ENCODE results near the gene FBXW11. TPM values are rescaled to one million over a fixed set of nuclear protein-coding genes. Genes with fewer than 3 reads are reported as not detected.

Gene FBXW11
- polyA plus RNA-seq, 1 donor (not counting 4 experiments of a cell fraction or from before 2014, with no cell fraction given), result 48.4 TPM

DNA sequence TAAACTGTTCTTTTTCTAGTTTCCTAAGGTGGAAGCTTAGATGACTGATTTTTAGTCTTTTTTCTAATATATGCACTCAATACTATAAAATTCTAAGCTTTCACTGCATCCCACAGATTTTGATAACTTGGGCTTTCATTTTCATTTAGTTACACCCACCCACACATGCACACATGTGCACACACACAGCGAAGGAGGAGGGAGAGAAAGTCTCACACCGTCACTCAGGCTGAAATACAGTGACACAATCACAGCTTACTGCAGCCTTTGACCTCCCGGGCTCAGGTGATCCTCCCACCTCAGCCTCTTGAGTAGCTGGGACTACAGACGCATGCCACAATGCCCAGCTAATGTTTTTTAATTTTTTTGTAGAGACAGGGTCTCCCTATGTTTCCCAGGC is 124.3 kb downstream of the FBXW11 start:
- no peak overlapping the region for H3K4me3 ChIP-seq (ENCODE audit: control insufficient read depth in 2 of 3, extremely low read depth in 1 of 3, insufficient read depth in 2 of 3, low read depth in 1 of 3, low read length in 3 of 3)
- FAIRE-seq (no peak), DNase-seq (ENCODE audit: low read depth, low spot score) (no peak)
- TF ChIP-seq CTCF (optimal IDR thresholded peaks at IDR 0.05 in 1 of 3, IDR thresholded peaks at IDR 0.05 in 1 of 3, conservative IDR thresholded peaks at IDR 0.05 in 1 of 3; ENCODE audit: extremely low read depth in 1 of 3, insufficient read depth in 2 of 3, low read length in 3 of 3) (no peak), EZH2 (IDR thresholded peaks at IDR 0.05; ENCODE audit: low read length) (no peak)
- H4K20me1 ChIP-seq (ENCODE audit: control insufficient read depth, extremely low read depth, insufficient read depth, low read length), result no peaks in the 10 kb centered on the region
- no peak overlapping the region for H3K9ac ChIP-seq (ENCODE audit: control insufficient read depth, extremely low read depth, insufficient read depth, low read length)
- H3K27me3 ChIP-seq (ENCODE audit: control insufficient read depth, extremely low read depth, insufficient read depth, low read length), result no peaks in the 10 kb centered on the region
- peaks cover 5 to 7% of the 10 kb centered on the region in 2 experiments for H3K36me3 ChIP-seq (ENCODE audit: control insufficient read depth in 2 of 2, extremely low read depth in 1 of 2, insufficient read depth in 2 of 2, low read length in 2 of 2)
- H3K79me2 ChIP-seq (ENCODE audit: control insufficient read depth, insufficient read depth, low read length), result no peaks in the 10 kb centered on the region
- no peaks in the 10 kb centered on the region for H3K9me3 ChIP-seq (ENCODE audit: control insufficient read depth, low read depth, low read length)
- no peak overlapping the region for H3K27ac ChIP-seq (ENCODE audit: control insufficient read depth, insufficient read depth, low read length)
- H2AFZ ChIP-seq (ENCODE audit: control insufficient read depth, low read length), result no peak overlapping the region
- H3K4me2 ChIP-seq (ENCODE audit: control insufficient read depth, extremely low read depth, insufficient read depth, low read depth, low read length), result no peak overlapping the region
- H3K9me1 ChIP-seq (ENCODE audit: control insufficient read depth, extremely low read depth, insufficient read depth, low read length), result no peaks in the 10 kb centered on the region
- H3K4me1 ChIP-seq (ENCODE audit: control insufficient read depth, extremely low read depth, insufficient read depth, low read length), result no peaks in the 10 kb centered on the region
- dilution Hi-C loops (cut with MboI; ENCODE audit: extremely low pct_ligation_motif_present, low sequenced_read_pairs), result no loop called here

- H3K27ac ChIP-seq (ENCODE audit: control insufficient read depth, insufficient read depth, low read length), result no peak overlapping the region
- no peak overlapping the region for H3K4me3 ChIP-seq (ENCODE audit: control insufficient read depth in 2 of 3, extremely low read depth in 1 of 3, insufficient read depth in 2 of 3, low read depth in 1 of 3, low read length in 3 of 3)
- no peaks in the 10 kb centered on the region for H3K79me2 ChIP-seq (ENCODE audit: control insufficient read depth, insufficient read depth, low read length)
- no peak for FAIRE-seq
- no peaks in the 10 kb centered on the region for H3K9me1 ChIP-seq (ENCODE audit: control insufficient read depth, extremely low read depth, insufficient read depth, low read length)
- no peak for TF ChIP-seq CTCF (optimal IDR thresholded peaks at IDR 0.05 in 1 of 3, IDR thresholded peaks at IDR 0.05 in 1 of 3, conservative IDR thresholded peaks at IDR 0.05 in 1 of 3; ENCODE audit: extremely low read depth in 1 of 3, insufficient read depth in 2 of 3, low read length in 3 of 3)
- TF ChIP-seq EZH2 (IDR thresholded peaks at IDR 0.05; ENCODE audit: low read length), result no peak
- no peaks in the 10 kb centered on the region for H3K27me3 ChIP-seq (ENCODE audit: control insufficient read depth, extremely low read depth, insufficient read depth, low read length)
- H3K4me2 ChIP-seq (ENCODE audit: control insufficient read depth, extremely low read depth, insufficient read depth, low read depth, low read length), result no peak overlapping the region
- H2AFZ ChIP-seq (ENCODE audit: control insufficient read depth, low read length), result no peak overlapping the region
- no peak for DNase-seq (ENCODE audit: low read depth, low spot score)
- no peaks in the 10 kb centered on the region for H3K9me3 ChIP-seq (ENCODE audit: control insufficient read depth, low read depth, low read length)
- H3K9ac ChIP-seq (ENCODE audit: control insufficient read depth, extremely low read depth, insufficient read depth, low read length), result no peak overlapping the region
- H3K4me1 ChIP-seq (ENCODE audit: control insufficient read depth, extremely low read depth, insufficient read depth, low read length), result no peaks in the 10 kb centered on the region
- H4K20me1 ChIP-seq (ENCODE audit: control insufficient read depth, extremely low read depth, insufficient read depth, low read length), result no peaks in the 10 kb centered on the region
- peaks cover 16 to 23% of the 10 kb centered on the region in 2 experiments for H3K36me3 ChIP-seq (ENCODE audit: control insufficient read depth in 2 of 2, extremely low read depth in 1 of 2, insufficient read depth in 2 of 2, low read length in 2 of 2)
- dilution Hi-C loops (cut with MboI; ENCODE audit: extremely low pct_ligation_motif_present, low sequenced_read_pairs), result no loop called here
Observed at GRCh38 chr5:171874234-171874633, 132.2 kb downstream of the FBXW11 start.

Data from keratinocyte (primary cell).